Fibroblast of mammary gland (primary cell): ENCODE data around the gene LLGL1.

Source experiments
- DNase-seq: peaks from one replicate; pipeline ENCODE4 v3.0.0-alpha.2; 2010; ENCODE audit warnings: low read depth
- H3K4me3 ChIP-seq: 2 replicates; pipeline ENCODE4 v1.5.1; 2011; ENCODE audit warnings: low read depth, mild to moderate bottlenecking, low read length, moderate library complexity; ENCODE audit not compliant: control insufficient read depth
- TF ChIP-seq, protein P1 (sequence below): conservative IDR thresholded peaks from 2 replicates; pipeline ENCODE4 v1.5.1; 2011; ENCODE audit warnings: low read depth, low read length, inconsistent platforms; ENCODE audit not compliant: control insufficient read depth, insufficient read depth

LLGL1 gene

DNA sequence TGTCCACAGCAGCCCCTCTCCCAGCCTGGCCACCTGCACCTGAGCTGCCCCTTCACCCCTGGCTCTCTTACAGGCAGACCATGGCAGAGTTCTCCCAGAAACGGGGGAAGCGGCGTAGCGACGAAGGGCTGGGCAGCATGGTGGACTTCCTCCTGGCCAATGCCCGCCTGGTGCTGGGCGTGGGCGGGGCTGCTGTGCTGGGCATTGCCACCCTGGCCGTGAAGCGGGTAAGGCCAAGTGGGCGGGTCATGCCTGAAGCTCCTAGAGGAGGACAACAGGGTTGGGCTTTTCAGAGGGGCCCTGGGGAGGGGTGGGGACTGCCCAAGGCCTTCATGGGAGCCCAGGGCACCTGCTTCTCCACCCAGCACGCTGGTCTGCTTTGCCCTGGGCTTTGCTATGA, 37.2 kb downstream of the LLGL1 start:
- H3K4me3 ChIP-seq: no peak overlapping the region
- DNase-seq: no peak
- TF ChIP-seq, protein P1, sequence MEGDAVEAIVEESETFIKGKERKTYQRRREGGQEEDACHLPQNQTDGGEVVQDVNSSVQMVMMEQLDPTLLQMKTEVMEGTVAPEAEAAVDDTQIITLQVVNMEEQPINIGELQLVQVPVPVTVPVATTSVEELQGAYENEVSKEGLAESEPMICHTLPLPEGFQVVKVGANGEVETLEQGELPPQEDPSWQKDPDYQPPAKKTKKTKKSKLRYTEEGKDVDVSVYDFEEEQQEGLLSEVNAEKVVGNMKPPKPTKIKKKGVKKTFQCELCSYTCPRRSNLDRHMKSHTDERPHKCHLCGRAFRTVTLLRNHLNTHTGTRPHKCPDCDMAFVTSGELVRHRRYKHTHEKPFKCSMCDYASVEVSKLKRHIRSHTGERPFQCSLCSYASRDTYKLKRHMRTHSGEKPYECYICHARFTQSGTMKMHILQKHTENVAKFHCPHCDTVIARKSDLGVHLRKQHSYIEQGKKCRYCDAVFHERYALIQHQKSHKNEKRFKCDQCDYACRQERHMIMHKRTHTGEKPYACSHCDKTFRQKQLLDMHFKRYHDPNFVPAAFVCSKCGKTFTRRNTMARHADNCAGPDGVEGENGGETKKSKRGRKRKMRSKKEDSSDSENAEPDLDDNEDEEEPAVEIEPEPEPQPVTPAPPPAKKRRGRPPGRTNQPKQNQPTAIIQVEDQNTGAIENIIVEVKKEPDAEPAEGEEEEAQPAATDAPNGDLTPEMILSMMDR: no peak

DNA sequence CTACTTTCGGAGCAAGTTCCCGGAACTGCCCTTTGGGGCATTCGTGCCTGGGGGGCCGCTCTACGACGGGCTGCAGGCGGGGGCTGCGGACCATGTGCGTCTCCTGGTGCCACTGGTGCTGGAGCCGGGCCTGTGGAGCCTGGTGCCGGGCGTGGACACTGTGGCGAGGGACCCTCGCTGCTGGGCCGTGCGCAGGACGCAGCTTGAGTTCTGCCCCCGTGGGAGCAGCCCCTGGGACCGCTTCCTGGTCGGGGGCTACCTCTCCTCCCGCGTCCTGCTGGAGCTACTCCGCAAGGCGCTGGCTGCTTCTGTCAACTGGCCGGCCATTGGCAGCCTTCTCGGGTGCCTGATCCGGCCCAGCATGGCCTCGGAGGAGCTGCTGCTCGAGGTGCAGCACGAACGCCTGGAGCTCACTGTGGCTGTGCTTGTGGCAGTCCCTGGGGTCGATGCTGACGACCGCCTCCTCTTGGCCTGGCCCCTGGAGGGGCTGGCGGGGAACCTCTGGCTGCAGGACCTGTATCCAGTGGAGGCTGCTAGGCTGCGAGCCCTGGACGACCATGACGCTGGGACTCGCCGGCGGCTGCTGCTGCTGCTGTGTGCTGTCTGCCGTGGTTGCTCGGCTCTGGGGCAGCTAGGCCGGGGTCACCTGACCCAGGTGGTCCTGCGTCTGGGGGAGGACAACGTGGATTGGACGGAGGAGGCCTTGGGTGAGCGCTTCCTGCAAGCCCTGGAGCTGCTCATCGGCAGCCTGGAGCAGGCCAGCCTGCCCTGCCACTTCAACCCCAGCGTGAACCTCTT, 38.6 kb downstream of the LLGL1 start:
- TF ChIP-seq, protein P1: no peak
- no peak overlapping the region for H3K4me3 ChIP-seq
- no peak for DNase-seq

DNA sequence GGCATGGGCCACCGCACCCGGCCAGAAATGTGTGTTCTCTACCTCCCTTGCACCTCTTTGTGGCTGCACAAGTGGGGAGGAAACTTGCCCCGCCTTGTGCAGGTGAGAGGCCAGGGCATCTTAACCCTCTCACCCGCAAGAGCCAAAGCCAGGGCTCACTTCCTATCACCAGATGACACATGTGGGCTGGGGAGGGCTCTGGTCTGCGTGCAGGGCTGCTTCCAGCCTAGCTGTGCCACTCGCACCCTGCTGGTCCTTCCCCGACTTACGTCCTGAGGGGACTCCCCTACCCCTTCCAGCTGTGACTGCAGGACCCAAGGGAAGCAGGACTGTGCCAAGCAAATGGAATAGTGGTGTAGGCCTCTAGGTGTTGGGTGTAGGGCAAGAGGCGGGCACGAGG, 41.9 kb downstream of the LLGL1 start:
- TF ChIP-seq, protein P1: no peak
- no peak overlapping the region for H3K4me3 ChIP-seq
- no peak for DNase-seq

DNA sequence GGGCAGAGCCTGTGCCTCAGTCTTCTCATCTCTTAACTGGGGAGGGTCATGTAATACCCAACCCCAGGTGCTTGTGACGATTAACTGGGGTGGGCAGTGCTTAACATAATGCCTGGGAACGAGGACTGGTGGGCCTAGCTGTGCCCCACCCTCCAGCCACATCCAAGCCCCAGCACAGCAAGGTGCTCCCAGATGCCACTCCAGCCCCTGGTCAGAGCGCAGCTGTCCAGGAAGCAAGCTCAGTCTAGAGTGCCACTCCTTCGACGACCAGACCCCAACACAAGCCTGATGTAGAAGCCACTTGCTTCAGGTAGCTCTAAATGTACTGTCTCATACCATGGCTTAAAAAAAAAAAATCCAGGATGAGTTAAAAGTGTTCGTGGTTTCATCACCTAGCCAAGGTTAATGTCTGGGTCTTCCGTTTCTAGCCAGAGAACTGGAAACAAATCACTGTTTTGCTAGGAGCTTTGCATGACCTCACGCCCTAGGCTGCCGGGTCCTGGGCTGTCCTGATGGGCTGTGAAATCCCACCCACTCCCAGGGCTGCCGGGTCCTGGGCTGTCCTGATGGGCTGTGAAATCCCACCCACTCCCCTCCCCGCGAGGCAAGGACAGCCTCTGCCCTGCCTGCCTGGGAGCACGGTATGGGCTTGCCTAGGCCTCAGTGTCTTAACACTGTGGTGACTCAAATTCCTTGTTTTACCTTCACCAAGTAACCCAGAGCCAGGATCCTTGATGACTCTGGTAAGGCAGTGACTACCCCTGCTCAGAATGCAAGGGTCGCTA, 42.7 kb downstream of the LLGL1 start:
- TF ChIP-seq, protein P1: no peak
- peak; percentile 28 for DNase-seq

DNA sequence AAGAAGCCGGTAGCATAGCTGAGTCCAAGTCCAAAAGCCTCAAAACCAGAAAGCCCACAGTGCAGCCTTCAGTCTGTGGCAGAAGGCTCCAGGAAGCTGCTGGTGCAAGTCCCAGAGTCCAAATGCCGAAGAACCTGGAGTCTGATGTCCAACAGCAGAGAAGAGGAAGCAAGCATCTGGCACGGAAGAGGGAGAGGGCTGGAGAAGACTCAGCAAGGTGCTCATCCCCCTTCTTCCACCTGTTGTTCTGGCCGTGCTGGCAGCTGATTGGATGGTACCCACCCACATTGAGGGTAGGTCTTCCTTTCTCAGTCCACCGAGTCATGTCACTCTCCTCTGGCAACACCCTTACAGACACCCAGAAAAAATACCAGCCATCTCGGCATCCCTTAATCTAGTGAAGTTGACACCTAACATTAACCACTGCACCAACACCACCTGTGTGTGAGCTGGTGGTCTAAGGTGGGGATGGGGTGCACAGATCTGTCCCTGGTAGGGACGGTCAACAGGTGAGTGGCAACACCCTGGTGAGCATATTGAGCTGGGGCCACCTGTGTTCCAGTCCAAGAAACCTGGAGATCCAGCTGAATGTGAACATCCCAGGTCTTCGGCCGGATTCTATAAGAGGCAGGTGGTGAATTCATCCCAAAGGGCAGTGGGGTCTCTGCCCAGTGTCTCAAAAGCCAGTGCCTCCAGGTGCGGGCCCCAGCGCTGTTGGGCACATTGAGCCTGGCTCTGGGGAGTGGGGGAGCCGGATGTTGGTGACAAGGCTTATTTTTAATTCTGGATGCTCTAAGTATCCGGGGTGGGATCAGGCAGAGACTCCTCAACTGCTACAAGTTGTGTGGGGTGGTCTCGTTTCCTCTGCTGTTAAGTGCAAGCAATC, 44.9 kb downstream of the LLGL1 start:
- TF ChIP-seq, protein P1: no peak

More for the DNA sequence above, 42.7 kb downstream of the LLGL1 start:
- H3K4me3 ChIP-seq: no peak overlapping the region

DNA sequence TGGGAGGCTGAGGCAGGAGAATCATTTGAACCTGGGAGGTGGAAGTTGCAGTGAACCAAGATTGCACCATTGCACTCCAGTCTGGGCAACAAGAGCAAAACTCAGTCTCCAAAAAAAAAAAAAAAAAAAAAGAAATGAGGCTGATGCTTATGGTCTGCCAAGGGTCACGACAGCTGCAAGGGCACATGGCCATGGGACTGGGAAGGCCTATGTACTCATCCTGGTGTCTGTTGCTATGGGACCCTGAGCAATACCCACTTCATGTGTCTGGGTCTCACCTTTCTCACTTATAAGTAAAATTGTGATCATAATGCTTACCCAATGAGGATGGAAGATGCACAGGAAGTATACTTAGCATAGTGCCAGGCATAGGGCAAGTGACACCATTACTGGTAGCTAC, 51.6 kb downstream of the LLGL1 start:
- DNase-seq: no peak
- no peak overlapping the region for H3K4me3 ChIP-seq
- TF ChIP-seq, protein P1: no peak

More for the DNA sequence above, 44.9 kb downstream of the LLGL1 start:
- H3K4me3 ChIP-seq: no peak overlapping the region
- DNase-seq: no peak
